ENCODE measurements around the gene RACGAP1. TPM values are rescaled to one million over a fixed set of nuclear protein-coding genes. Genes with fewer than 3 reads are reported as not detected.

Gene RACGAP1
- polyA plus RNA-seq, 3 donors = 47.5 to 49.4 (median 49.0) TPM

- DNase-seq = no peak
These were observed 68.4 kb downstream of the RACGAP1 start for GRCh38 chr12:49956663-49957569.

- DNase-seq = no peak
These were observed 69.2 kb downstream of the RACGAP1 start for GRCh38 chr12:49955899-49956662.

GRCh38 chr12:49954863-49955830 lies 70.1 kb downstream of the RACGAP1 start:
- DNase-seq = no peak

GRCh38 chr12:49953961-49954846 lies 71.1 kb downstream of the RACGAP1 start:
- DNase-seq = peak; percentile 58

GRCh38 chr12:49953151-49953550 lies 72.1 kb downstream of the RACGAP1 start:
- DNase-seq = no peak

- DNase-seq = no peak
These were observed 72.8 kb downstream of the RACGAP1 start for GRCh38 chr12:49952391-49953055.

GRCh38 chr12:49951411-49952240 lies 73.7 kb downstream of the RACGAP1 start:
- no peak for DNase-seq

GRCh38 chr12:49950273-49951251 lies 74.7 kb downstream of the RACGAP1 start, which contains the start of gene AQP2:
Gene AQP2 (plus strand): TSS chr12:49950737. CDS start chr12:49950831, 94 bp downstream.
- DNase-seq = no peak

GRCh38 chr12:49949866-49950265 lies 75.4 kb downstream of the RACGAP1 start:
- no peak for DNase-seq

- DNase-seq = no peak
These were observed 76.1 kb downstream of the RACGAP1 start for GRCh38 chr12:49948866-49949845.

GRCh38 chr12:49947593-49948226 lies 77.6 kb downstream of the RACGAP1 start:
- no peak for DNase-seq

GRCh38 chr12:49946497-49946896 lies 78.8 kb downstream of the RACGAP1 start:
- DNase-seq = no peak

GRCh38 chr12:49946086-49946485 lies 79.2 kb downstream of the RACGAP1 start:
- no peak for DNase-seq

GRCh38 chr12:49945394-49946080 lies 79.8 kb downstream of the RACGAP1 start:
- DNase-seq = peak; percentile 54

- no peak for DNase-seq
These were observed 80.6 kb downstream of the RACGAP1 start for GRCh38 chr12:49944718-49945117.

All from renal pelvis (tissue), 4 donors.